HepG2 (cell line): ENCODE results near the gene MST1R. TPM values are rescaled to one million over a fixed set of nuclear protein-coding genes. Genes with fewer than 3 reads are reported as not detected.

ENCODE experiments used
- DMAP1 ChIP-seq: IDR thresholded peaks from 2 replicates; pipeline ENCODE4 v1.6.1; 2016
- E2F5 ChIP-seq: sonication (generic); formaldehyde crosslinking; conservative IDR thresholded peaks from 2 replicates; pipeline ENCODE4 v1.4.0; 2020; ENCODE audit warnings: missing genetic modification reagents
- GMEB1 ChIP-seq: sonication (generic); formaldehyde crosslinking; IDR thresholded peaks from 2 replicates; pipeline ENCODE4 v1.5.1; 2020; ENCODE audit warnings: missing genetic modification reagents, mild to moderate bottlenecking, borderline replicate concordance
- HNRNPL ChIP-seq: fragments of 200-400 bp; formaldehyde crosslinking; IDR thresholded peaks from 2 replicates; pipeline ENCODE4 v1.6.1; 2017; ENCODE audit warnings: mild to moderate bottlenecking, low read depth, low read length
- KMT2A ChIP-seq: sonication (generic); formaldehyde crosslinking; IDR thresholded peaks from 2 replicates; pipeline ENCODE4 v1.4.0; 2020; ENCODE audit warnings: missing genetic modification reagents
- MIXL1 ChIP-seq: IDR thresholded peaks from 2 replicates; pipeline ENCODE4 v1.6.1; 2016
- PLRG1 ChIP-seq: fragments of 450-650 bp; conservative IDR thresholded peaks from 2 replicates; pipeline ENCODE4 v1.6.1; 2016
- SALL2 ChIP-seq: sonication (generic); formaldehyde crosslinking; IDR thresholded peaks from 2 replicates; pipeline ENCODE4 v1.8.1; 2023; ENCODE audit warnings: mild to moderate bottlenecking, missing genetic modification reagents, inconsistent platforms
- SIN3A ChIP-seq: IDR thresholded peaks from 2 replicates; pipeline ENCODE4 v1.6.1; 2011; ENCODE audit warnings: low read depth, mild to moderate bottlenecking, control low read depth, low read length, borderline replicate concordance
- SRSF1 ChIP-seq: fragments of 200-400 bp; formaldehyde crosslinking; optimal IDR thresholded peaks from 2 replicates; pipeline ENCODE3; 2017; ENCODE audit warnings: mild to moderate bottlenecking, low read depth, low read length, moderate library complexity
- TEAD2 ChIP-seq: sonication (generic); formaldehyde crosslinking; IDR thresholded peaks from 2 replicates; pipeline ENCODE4 v1.9.0; 2021; ENCODE audit warnings: missing genetic modification reagents
- ZBTB40 ChIP-seq, 2 experiments: fragments of 450-650 bp in 1 of 2; sonication (generic) in 1 of 2; formaldehyde crosslinking in 1 of 2; IDR thresholded peaks; 2 replicates each; pipeline versions ENCODE4 v1.6.1 to v1.8.0; 2016 to 2022; ENCODE audit warnings: antibody characterized with exemption in 1 of 2, mild to moderate bottlenecking in 1 of 2, missing genetic modification reagents in 1 of 2
- polyA plus RNA-seq, 8 experiments: library from polyadenylated mRNA; depleted of rRNA in 3 of 8; stranded (reverse) in 7 of 8; unstranded in 1 of 8; fragments of >200 nt; fragmentation: Illumina TruSeq in 4 of 8; extraction: Trizol in 4 of 8; gene quantifications; 2 replicates each; pipeline versions ENCODE4 v1.2.1 to v1.2.3, GENCODE V29; 2011 to 2016; ENCODE audit warnings: low read depth in 4 of 8, missing spikeins in 1 of 8, mixed read lengths in 1 of 8; ENCODE audit not compliant: insufficient read depth in 1 of 8
- total RNA-seq, 5 experiments: library from RNA; depleted of rRNA; stranded (reverse); fragments of >200 nt; fragmentation: Illumina TruSeq; extraction: Trizol; gene quantifications; 2 replicates each; pipeline ENCODE4 v1.2.3, GENCODE V29; 2016; ENCODE audit warnings: low read depth in 1 of 5

The MST1R gene
- total and polyA plus RNA-seq, 2 of the 13 experiments (the other 11 are each of a cell fraction or from before 2014, with no cell fraction given) = 0.11 to 0.77 TPM

GRCh38 chr3:49856181-49857005 is 47.3 kb downstream of the MST1R start, which contains the start of gene TRAIP (continued):
- peak; percentile 47 for TF ChIP-seq SRSF1
- TF ChIP-seq TEAD2 (CRISPR knock-in tag) = no peak
- 0 out of 2 replicates have a peak, but pooled peaks have one; percentile 13 for TF ChIP-seq MIXL1
- TF ChIP-seq GMEB1 (CRISPR knock-in tag) = peak; percentile 69; the same call in 1 of the 2 replicates
- peak; percentile 81 for TF ChIP-seq KMT2A (CRISPR knock-in tag)
- 0 out of 2 replicates have a peak, but pooled peaks have one; percentile 63 for TF ChIP-seq HNRNPL
- TF ChIP-seq SIN3A = peak; percentile 97
- peak; percentile 96 for TF ChIP-seq E2F5
- peak; percentile 38; the same call in 1 of the 2 replicates for TF ChIP-seq DMAP1 (CRISPR knock-in tag)
- peak; percentile 74 for TF ChIP-seq ZBTB40 (IDR thresholded peaks at IDR 0.05)
- no peak for TF ChIP-seq ZBTB40 (CRISPR knock-in tag; IDR thresholded peaks at IDR 0.05)
- TF ChIP-seq SALL2 (CRISPR knock-in tag) = peak; percentile 60
- TF ChIP-seq PLRG1 = no peak
- TF ChIP-seq, all 625 proteins: peak for 188
